Heart left ventricle (tissue), 16 donors: ENCODE results near the gene KIF17. TPM values are rescaled to one million over a fixed set of nuclear protein-coding genes. Genes with fewer than 3 reads are reported as not detected.

Source experiments
- ATAC-seq, 4 donors: fragments of 200-7000 bp; cut with Tn5 transposase; one replicate each; pipeline ENCODE4 v1.9.1; 2020 to 2022; ENCODE audit warnings: moderate library complexity in 4 of 4, mild to moderate bottlenecking in 3 of 4, moderate number of reproducible peaks in 1 of 4
- DNase-seq, 5 donors: peaks; one replicate each; pipeline ENCODE4 v3.0.0-alpha.2; 2020
- H3K27ac ChIP-seq, 12 donors: fragments of 200-600 bp; sonication (generic) in 4 of 12; one replicate each; pipeline versions ENCODE4 v1.5.0 to v1.8.0; 2016 to 2022; ENCODE audit warnings: mild to moderate bottlenecking in 2 of 12
- H3K27me3 ChIP-seq, 9 donors: fragments of 200-600 bp; sonication (generic) in 2 of 9; one replicate each; pipeline versions ENCODE4 v1.5.1 to v1.8.0; 2016 to 2022; ENCODE audit warnings: mild to moderate bottlenecking in 3 of 9
- H3K36me3 ChIP-seq, 9 donors: fragments of 200-600 bp; sonication (generic) in 2 of 9; one replicate each; pipeline versions ENCODE4 v1.5.0 to v1.8.0; 2018 to 2022; ENCODE audit warnings: mild to moderate bottlenecking in 2 of 9
- H3K4me1 ChIP-seq, 12 donors: fragments of 200-600 bp; sonication (generic) in 4 of 12; one replicate each; pipeline versions ENCODE4 v1.5.0 to v1.8.0; 2016 to 2022; ENCODE audit warnings: mild to moderate bottlenecking in 3 of 12
- H3K4me3 ChIP-seq, 12 donors: fragments of 200-600 bp; sonication (generic) in 4 of 12; one replicate each; pipeline versions ENCODE4 v1.5.0 to v1.8.0; 2017 to 2022; ENCODE audit warnings: mild to moderate bottlenecking in 9 of 12, moderate library complexity in 4 of 12
- H3K9me3 ChIP-seq, 12 donors: fragments of 200-600 bp; sonication (generic) in 4 of 12; one replicate each; pipeline versions ENCODE4 v1.5.0 to v1.8.0; 2016 to 2022; ENCODE audit warnings: mild to moderate bottlenecking in 1 of 12
- CTCF ChIP-seq, 12 donors: fragments of 200-600 bp; sonication (generic) in 4 of 12; IDR thresholded peaks; one replicate each; pipeline versions ENCODE4 v1.5.0 to v1.8.0; 2018 to 2022; ENCODE audit warnings: antibody characterized with exemption in 12 of 12, mild to moderate bottlenecking in 5 of 12
- POLR2A ChIP-seq, 2 donors: fragments of 450-650 bp; IDR thresholded peaks; one replicate each; pipeline ENCODE4 v1.6.1; 2017; ENCODE audit warnings: antibody characterized with exemption in 2 of 2, mild to moderate bottlenecking in 2 of 2, moderate library complexity in 2 of 2
- WGBS, 4 donors: extraction: QIAGEN DNeasy Blood & Tissue Kit in 2 of 4; methylation state at CpG; one replicate each; pipeline versions ENCODE4 v1.1.5 to v1.1.7; 2013 to 2018; 5-methylcytosine and 5-hydroxymethylcytosine counted together
- intact Hi-C, 10 donors: fragments of 100-400 bp; cut with DNase I; formaldehyde crosslinking; loops; one replicate each; pipeline versions ENCODE4 v1.11.1 to v1.14.2; 2022
- polyA plus RNA-seq, 2 donors: library from polyadenylated mRNA; stranded (reverse); fragments of 200-250 nt; gene quantifications; one replicate each; pipeline ENCODE4 v1.2.3, GENCODE V29; 2013
- total RNA-seq, 9 donors: library from RNA; depleted of rRNA in 2 of 9; stranded (reverse); fragments of >200 nt in 2 of 9; fragmentation: NEBNext Ultra II Directional in 3 of 9; extraction: Animal tissue kit (Norgen Biotek cat#: 25700) in 3 of 9; gene quantifications; one replicate each; pipeline versions ENCODE4 v1.1.0 to v1.2.4, GENCODE V29; 2016 to 2023
- donor health status: ischemic (EF 13 %, LVEDD 7.1; RV severe dilation, severe dysfunction).
- donor health status: healthy with polysubstance abuse.
- donor health status: DM: no; HTN: yes; CAD: no.
- donor health status: DM: no; HTN: no; CAD: no.
- donor health status: ischemic (EF 25% LVEDD 6.9; RV normal size, moderate dysfunction).
- donor health status: ischemic (EF 25% LVEDD 5.7; RV mildly dilated, moderate dysfunction).
- donor health status: healthy.
- donor health status: DM: yes; HTN: yes; CAD: no.
- donor health status: ischemic (EF 35%, LVEDD 5.7; RV mildly dilated, moderate dysfunction).
- donor health status: nonischemic (EF 11% LVEDD 7.7; RV severe dilation, severe dysfunction).
- donor health status: DM: yes; HTN: yes; CAD: no.
- donor health status: PGD.
- donor health status: ischemic (EF 29% LVEDD 5.4; RV normal size, mild dysfunction).
- donor health status: nonischemic (EF 23%, LVEDD 6.1; RV moderate dilation, normal function).

Gene KIF17
- total and polyA plus RNA-seq, 11 donors, result 1.6 to 9.3 (median 3.4) TPM

GRCh38 chr1:20710469-20711284 is 7.1 kb downstream of the KIF17 start:
- intact Hi-C loops, result no loop called here
- Histone ChIP-seq H3K4me3 (no peak overlapping the region), H3K9me3 (no peaks in the 10 kb centered on the region), H3K36me3 (no peaks in the 10 kb centered on the region), H3K27me3 (peaks cover 0 to 19% (median 0%) of the 10 kb centered on the region in 9 donors), H3K4me1 (no peaks in the 10 kb centered on the region), H3K27ac (no peak overlapping the region)
- DNase-seq, result no peak
- no peak for ATAC-seq
- TF ChIP-seq POLR2A (IDR thresholded peaks at IDR 0.05) (no peak), CTCF (IDR thresholded peaks at IDR 0.05) (no peak)
- WGBS, 4 donors, result 67 to 74% (median 71%) methylated on average over 18 of the region's 18 CpGs

DNA sequence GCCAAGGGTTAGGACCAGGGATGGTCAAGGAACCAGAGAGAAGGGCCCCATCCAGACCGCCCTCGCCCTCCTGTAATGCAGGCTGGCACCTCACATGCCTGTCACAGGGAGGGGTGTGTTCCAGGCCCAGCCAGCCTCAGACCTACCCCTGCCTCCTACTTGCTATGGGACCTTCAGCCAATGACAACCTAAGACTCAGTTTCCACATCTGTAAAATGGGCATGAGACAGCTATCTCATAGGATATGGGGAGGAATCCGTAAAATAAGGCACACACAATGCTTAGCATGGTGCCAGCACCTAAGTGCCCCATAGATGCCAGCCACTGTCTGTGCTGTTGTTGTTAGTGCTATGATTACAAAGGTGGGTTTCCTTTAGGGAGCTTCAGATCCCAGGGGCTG is 7.9 kb downstream of the KIF17 start:
- peak in 1 of 4 donors; percentile 16 for ATAC-seq
- Histone ChIP-seq H3K4me3 (no peak overlapping the region), H3K36me3 (no peaks in the 10 kb centered on the region), H3K4me1 (no peaks in the 10 kb centered on the region), H3K27me3 (peaks cover 0 to 12% (median 0%) of the 10 kb centered on the region in 9 donors), H3K9me3 (no peaks in the 10 kb centered on the region), H3K27ac (no peak overlapping the region)
- TF ChIP-seq CTCF (IDR thresholded peaks at IDR 0.05) (no peak), POLR2A (IDR thresholded peaks at IDR 0.05) (no peak)
- no peak for DNase-seq
- 96 to 98% (median 97%) methylated on average over 2 to 3 of the region's 3 CpGs for WGBS, 4 donors
- intact Hi-C loops, result no loop called here

DNA sequence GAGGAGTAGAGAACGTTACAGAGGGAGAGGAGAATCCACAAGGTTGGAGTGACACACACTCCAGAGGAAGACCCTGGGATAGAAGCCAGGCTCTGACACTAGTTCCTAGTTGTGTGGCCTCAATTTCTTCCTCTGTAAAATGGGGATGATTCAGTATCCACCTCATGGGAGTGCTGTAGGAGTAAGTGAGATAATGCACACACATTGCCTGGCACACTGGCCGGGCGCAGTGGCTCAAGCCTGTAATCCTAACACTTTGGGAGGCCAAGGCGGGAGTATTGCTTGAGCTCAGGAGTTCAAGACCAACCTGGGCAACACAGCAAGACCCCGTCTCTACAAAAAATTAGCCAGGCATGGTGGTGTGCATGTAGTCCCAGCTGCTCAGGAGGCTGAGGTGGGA is 8.9 kb downstream of the KIF17 start:
- 82 to 87% (median 84%) methylated on average over 5 of the region's 5 CpGs for WGBS, 4 donors
- no peak for ATAC-seq
- no peaks in the 10 kb centered on the region for H3K9me3 ChIP-seq
- TF ChIP-seq POLR2A (IDR thresholded peaks at IDR 0.05), result no peak
- no peak for TF ChIP-seq CTCF (IDR thresholded peaks at IDR 0.05)
- no peak for DNase-seq
- intact Hi-C loops, result no loop called here
- no peaks in the 10 kb centered on the region for H3K4me1 ChIP-seq
- no peaks in the 10 kb centered on the region for H3K36me3 ChIP-seq
- no peak overlapping the region for H3K4me3 ChIP-seq
- H3K27me3 ChIP-seq, result peaks cover 0 to 12% (median 0%) of the 10 kb centered on the region in 9 donors
- no peak overlapping the region for H3K27ac ChIP-seq

DNA sequence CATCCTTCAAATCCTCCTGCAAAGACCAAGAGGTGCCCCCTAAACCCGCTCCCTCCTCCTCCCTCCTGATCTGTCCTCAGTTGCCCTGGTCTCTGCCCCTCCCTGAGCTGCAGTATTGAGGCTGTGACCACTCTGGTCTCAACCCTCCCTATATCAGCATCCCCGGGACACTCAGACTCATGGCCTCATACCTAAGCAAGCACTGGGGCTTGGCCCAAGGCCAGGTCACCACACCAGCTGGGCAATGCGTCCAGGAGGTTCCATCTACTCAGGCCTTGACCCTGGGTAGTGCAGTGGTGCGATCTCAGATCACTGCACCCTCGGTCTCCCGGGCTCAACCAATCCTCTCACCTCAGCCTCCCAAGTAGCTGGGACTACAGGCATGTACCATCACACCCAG is 9.8 kb downstream of the KIF17 start:
- no peak for DNase-seq
- intact Hi-C loops, result no loop called here
- ATAC-seq, result no peak
- no peak overlapping the region for H3K27ac ChIP-seq
- H3K27me3 ChIP-seq, result peaks cover 0 to 12% (median 0%) of the 10 kb centered on the region in 9 donors
- H3K9me3 ChIP-seq, result no peaks in the 10 kb centered on the region
- WGBS, 4 donors, result 76 to 86% (median 83%) methylated on average over 6 of the region's 6 CpGs
- no peaks in the 10 kb centered on the region for H3K4me1 ChIP-seq
- H3K4me3 ChIP-seq, result no peak overlapping the region
- no peak for TF ChIP-seq POLR2A (IDR thresholded peaks at IDR 0.05)
- no peak for TF ChIP-seq CTCF (IDR thresholded peaks at IDR 0.05)
- H3K36me3 ChIP-seq, result no peaks in the 10 kb centered on the region
